ENCODE results near the gene PARG.

DNA sequence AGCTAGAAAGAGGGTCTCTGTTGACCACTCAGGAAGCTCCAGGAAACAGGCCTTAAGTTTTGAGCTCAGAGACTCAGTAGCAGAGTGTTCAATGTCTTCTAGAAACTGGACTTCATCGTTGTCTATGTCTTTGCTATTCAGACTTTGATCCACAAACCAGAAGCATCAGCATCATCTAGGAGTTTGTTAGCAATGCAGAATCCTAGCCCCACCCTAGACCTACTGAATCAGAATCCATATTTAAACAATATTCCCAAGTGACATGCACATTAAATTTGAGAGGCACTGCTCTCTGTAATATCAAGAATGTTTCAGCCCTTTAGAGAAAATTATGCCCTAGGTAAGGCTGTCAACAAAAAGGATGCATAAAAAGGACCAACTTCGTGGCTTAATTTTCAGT lies 166.8 kb downstream of the PARG start:
- TF ChIP-seq CTCF (IDR thresholded peaks at IDR 0.05) = no peak
- no peak for TF ChIP-seq POLR2A (IDR thresholded peaks at IDR 0.05)
